ENCODE measurements around the gene SLC35F1.

Gene SLC35F1

GRCh38 chr6:118054082-118054481, 147.0 kb downstream of the SLC35F1 start:
- CTCF ChIA-PET = no interaction called here

DNA sequence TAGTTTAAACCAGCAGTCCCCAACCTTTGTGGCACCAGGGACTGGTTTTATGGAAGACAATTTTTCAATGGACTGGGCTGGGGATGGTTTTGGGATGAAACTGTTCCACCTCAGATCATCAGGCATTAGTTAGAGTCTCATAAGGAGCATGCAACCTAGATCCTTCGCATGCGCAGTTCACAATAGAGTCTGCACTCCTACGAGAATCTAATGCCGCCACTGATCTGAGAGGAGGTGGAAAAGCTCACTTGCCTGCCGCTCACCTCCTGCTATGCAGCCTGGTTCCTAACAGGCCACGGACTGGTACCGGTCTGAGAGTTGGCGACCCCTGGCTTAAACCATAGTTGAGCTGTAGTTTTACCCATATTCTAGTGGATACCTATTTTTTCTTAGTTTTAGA, 154.6 kb downstream of the SLC35F1 start:
- POLR2A ChIA-PET = no interaction called here
- DNase-seq (ENCODE audit: extremely low spot score) = no peak
- TF ChIP-seq FOXK2 (IDR thresholded peaks at IDR 0.05) = no peak
- CTCF ChIA-PET = no interaction called here

More at GRCh38 chr6:118054082-118054481, 147.0 kb downstream of the SLC35F1 start:
- TF ChIP-seq ARNT (IDR thresholded peaks at IDR 0.05) (no peak), TARDBP (IDR thresholded peaks at IDR 0.05) (no peak), SP1 (IDR thresholded peaks at IDR 0.05) (no peak), CTBP1 (IDR thresholded peaks at IDR 0.05; ENCODE audit: borderline replicate concordance) (no peak), ELF4 (IDR thresholded peaks at IDR 0.05) (no peak), L3MBTL2 (conservative IDR thresholded peaks at IDR 0.05) (no peak), PKNOX1 (IDR thresholded peaks at IDR 0.05) (no peak), ZNF384 (IDR thresholded peaks at IDR 0.05) (no peak), SUZ12 (IDR thresholded peaks at IDR 0.05) (no peak), LEF1 (IDR thresholded peaks at IDR 0.05; ENCODE audit: borderline replicate concordance) (no peak), FOXK2 (IDR thresholded peaks at IDR 0.05) (no peak), BHLHE40 (IDR thresholded peaks at IDR 0.05; ENCODE audit: borderline replicate concordance) (no peak), NFRKB (IDR thresholded peaks at IDR 0.05) (no peak), FOXA1 (IDR thresholded peaks at IDR 0.05) (no peak), FOXM1 (IDR thresholded peaks at IDR 0.05; ENCODE audit: borderline replicate concordance) (no peak), HDGF (IDR thresholded peaks at IDR 0.05; ENCODE audit: borderline replicate concordance) (no peak)
- POLR2A ChIA-PET = no interaction called here
- no peak for DNase-seq (ENCODE audit: extremely low spot score)

DNA sequence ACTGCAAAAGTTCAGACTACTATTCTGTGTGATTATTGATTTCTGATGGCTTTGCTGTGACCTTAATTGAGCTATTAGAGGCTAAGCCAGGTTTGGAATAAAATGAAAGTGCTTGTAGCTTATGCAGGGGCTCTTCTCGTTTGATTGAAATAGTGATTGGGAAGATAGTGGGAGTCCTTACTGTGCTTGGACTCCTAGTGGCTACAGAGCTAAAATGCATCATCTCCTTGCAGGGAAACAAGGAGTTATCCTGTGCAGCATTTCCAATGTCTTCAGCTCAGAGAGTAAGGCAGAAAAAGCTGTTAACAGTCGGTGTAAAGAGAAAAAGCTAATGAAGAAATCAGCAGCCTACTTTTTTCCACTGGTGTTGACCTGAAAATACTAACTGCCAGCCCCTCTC, 173.5 kb downstream of the SLC35F1 start:
- ChIA-PET CTCF (interaction anchor here (1.3 kb wide), 2 partner anchors 16 to 42 kb away, joined by 4 read pairs; no protein-coding TSS in a partner anchor), POLR2A (no interaction called here)
- TF ChIP-seq FOXM1 (IDR thresholded peaks at IDR 0.05; ENCODE audit: borderline replicate concordance) = no peak
- no peak for TF ChIP-seq FOXK2 (IDR thresholded peaks at IDR 0.05)
- no peak for TF ChIP-seq SUZ12 (IDR thresholded peaks at IDR 0.05)
- TF ChIP-seq FOXA1 (IDR thresholded peaks at IDR 0.05) = no peak
- TF ChIP-seq CTBP1 (IDR thresholded peaks at IDR 0.05; ENCODE audit: borderline replicate concordance) = no peak
- no peak for TF ChIP-seq PKNOX1 (IDR thresholded peaks at IDR 0.05)
- no peak for TF ChIP-seq TARDBP (IDR thresholded peaks at IDR 0.05)
- TF ChIP-seq BHLHE40 (IDR thresholded peaks at IDR 0.05; ENCODE audit: borderline replicate concordance) = no peak
- TF ChIP-seq ARNT (IDR thresholded peaks at IDR 0.05) = no peak
- TF ChIP-seq LEF1 (IDR thresholded peaks at IDR 0.05; ENCODE audit: borderline replicate concordance) = no peak
- TF ChIP-seq L3MBTL2 (conservative IDR thresholded peaks at IDR 0.05) = no peak
- no peak for TF ChIP-seq SP1 (IDR thresholded peaks at IDR 0.05)
- peak; percentile 22 for DNase-seq (ENCODE audit: extremely low spot score)

GRCh38 chr6:118083711-118084110, 176.6 kb downstream of the SLC35F1 start:
- TF ChIP-seq L3MBTL2 (conservative IDR thresholded peaks at IDR 0.05) (no peak), SP1 (IDR thresholded peaks at IDR 0.05) (no peak), FOXK2 (IDR thresholded peaks at IDR 0.05) (no peak), FOXM1 (IDR thresholded peaks at IDR 0.05; ENCODE audit: borderline replicate concordance) (no peak), BHLHE40 (IDR thresholded peaks at IDR 0.05; ENCODE audit: borderline replicate concordance) (no peak), CTBP1 (IDR thresholded peaks at IDR 0.05; ENCODE audit: borderline replicate concordance) (no peak), SUZ12 (IDR thresholded peaks at IDR 0.05) (no peak), PKNOX1 (IDR thresholded peaks at IDR 0.05) (no peak), LEF1 (IDR thresholded peaks at IDR 0.05; ENCODE audit: borderline replicate concordance) (no peak), FOXA1 (IDR thresholded peaks at IDR 0.05) (no peak), ELF4 (IDR thresholded peaks at IDR 0.05) (no peak), NFRKB (IDR thresholded peaks at IDR 0.05) (no peak), ZNF384 (IDR thresholded peaks at IDR 0.05) (no peak), TARDBP (IDR thresholded peaks at IDR 0.05) (no peak), HDGF (IDR thresholded peaks at IDR 0.05; ENCODE audit: borderline replicate concordance) (no peak), ARNT (IDR thresholded peaks at IDR 0.05) (no peak)
- no peak for DNase-seq (ENCODE audit: extremely low spot score)
- ChIA-PET CTCF (no interaction called here), POLR2A (no interaction called here)

GRCh38 chr6:118085665-118086064, 178.6 kb downstream of the SLC35F1 start:
- CTCF ChIA-PET = no interaction called here
- no peak for DNase-seq (ENCODE audit: extremely low spot score)
- POLR2A ChIA-PET = no interaction called here
- TF ChIP-seq FOXK2 (IDR thresholded peaks at IDR 0.05) = no peak
- TF ChIP-seq CTBP1 (IDR thresholded peaks at IDR 0.05; ENCODE audit: borderline replicate concordance) = no peak
- TF ChIP-seq NFRKB (IDR thresholded peaks at IDR 0.05) = no peak
- TF ChIP-seq ZNF384 (IDR thresholded peaks at IDR 0.05) = no peak
- no peak for TF ChIP-seq BHLHE40 (IDR thresholded peaks at IDR 0.05; ENCODE audit: borderline replicate concordance)
- no peak for TF ChIP-seq SUZ12 (IDR thresholded peaks at IDR 0.05)
- no peak for TF ChIP-seq ARNT (IDR thresholded peaks at IDR 0.05)
- no peak for TF ChIP-seq TARDBP (IDR thresholded peaks at IDR 0.05)
- TF ChIP-seq FOXA1 (IDR thresholded peaks at IDR 0.05) = no peak
- TF ChIP-seq LEF1 (IDR thresholded peaks at IDR 0.05; ENCODE audit: borderline replicate concordance) = no peak

- POLR2A ChIA-PET = no interaction called here
- CTCF ChIA-PET = no interaction called here
- TF ChIP-seq L3MBTL2 (conservative IDR thresholded peaks at IDR 0.05) = no peak
- no peak for TF ChIP-seq ARNT (IDR thresholded peaks at IDR 0.05)
- TF ChIP-seq TARDBP (IDR thresholded peaks at IDR 0.05) = no peak
- TF ChIP-seq ZNF384 (IDR thresholded peaks at IDR 0.05) = no peak
- no peak for TF ChIP-seq FOXK2 (IDR thresholded peaks at IDR 0.05)
- no peak for TF ChIP-seq PKNOX1 (IDR thresholded peaks at IDR 0.05)
- no peak for TF ChIP-seq CTBP1 (IDR thresholded peaks at IDR 0.05; ENCODE audit: borderline replicate concordance)
- no peak for TF ChIP-seq SUZ12 (IDR thresholded peaks at IDR 0.05)
- TF ChIP-seq NFRKB (IDR thresholded peaks at IDR 0.05) = no peak
- TF ChIP-seq LEF1 (IDR thresholded peaks at IDR 0.05; ENCODE audit: borderline replicate concordance) = no peak
- no peak for TF ChIP-seq FOXA1 (IDR thresholded peaks at IDR 0.05)
- no peak for TF ChIP-seq ELF4 (IDR thresholded peaks at IDR 0.05)
- no peak for TF ChIP-seq HDGF (IDR thresholded peaks at IDR 0.05; ENCODE audit: borderline replicate concordance)
- no peak for TF ChIP-seq BHLHE40 (IDR thresholded peaks at IDR 0.05; ENCODE audit: borderline replicate concordance)
- no peak for TF ChIP-seq SP1 (IDR thresholded peaks at IDR 0.05)
- no peak for TF ChIP-seq FOXM1 (IDR thresholded peaks at IDR 0.05; ENCODE audit: borderline replicate concordance)
- no peak for DNase-seq (ENCODE audit: extremely low spot score)
Measured at GRCh38 chr6:118086159-118086558, 179.1 kb downstream of the SLC35F1 start.
